PFSK-1 (cell line): ENCODE measurements around the gene TAC3.

Experiments used
- POLR2AphosphoS5 ChIP-seq: IDR thresholded peaks from 2 replicates; pipeline ENCODE4 v1.6.1; 2012; ENCODE audit warnings: low read depth, mild to moderate bottlenecking, control low read depth, low read length, moderate library complexity
- TAF1 ChIP-seq: IDR thresholded peaks from 2 replicates; pipeline ENCODE4 v1.6.1; 2012; ENCODE audit warnings: low read length, control low read depth, borderline replicate concordance; ENCODE audit not compliant: insufficient read depth
- TF ChIP-seq, protein P1 (sequence below), 2 experiments: IDR thresholded peaks; 2 replicates each; pipeline versions ENCODE4 v1.6.1 to v1.8.0; 2011 to 2012; ENCODE audit warnings: low read depth in 2 of 2, low read length in 2 of 2, control low read depth in 1 of 2, inconsistent platforms in 1 of 2, mild to moderate bottlenecking in 1 of 2, moderate library complexity in 1 of 2; ENCODE audit not compliant: insufficient read depth in 1 of 2

GRCh38 chr12:57044468-57044867 is 28.1 kb upstream of the TAC3 start:
- no peak for TF ChIP-seq POLR2AphosphoS5
- TF ChIP-seq, protein P1, sequence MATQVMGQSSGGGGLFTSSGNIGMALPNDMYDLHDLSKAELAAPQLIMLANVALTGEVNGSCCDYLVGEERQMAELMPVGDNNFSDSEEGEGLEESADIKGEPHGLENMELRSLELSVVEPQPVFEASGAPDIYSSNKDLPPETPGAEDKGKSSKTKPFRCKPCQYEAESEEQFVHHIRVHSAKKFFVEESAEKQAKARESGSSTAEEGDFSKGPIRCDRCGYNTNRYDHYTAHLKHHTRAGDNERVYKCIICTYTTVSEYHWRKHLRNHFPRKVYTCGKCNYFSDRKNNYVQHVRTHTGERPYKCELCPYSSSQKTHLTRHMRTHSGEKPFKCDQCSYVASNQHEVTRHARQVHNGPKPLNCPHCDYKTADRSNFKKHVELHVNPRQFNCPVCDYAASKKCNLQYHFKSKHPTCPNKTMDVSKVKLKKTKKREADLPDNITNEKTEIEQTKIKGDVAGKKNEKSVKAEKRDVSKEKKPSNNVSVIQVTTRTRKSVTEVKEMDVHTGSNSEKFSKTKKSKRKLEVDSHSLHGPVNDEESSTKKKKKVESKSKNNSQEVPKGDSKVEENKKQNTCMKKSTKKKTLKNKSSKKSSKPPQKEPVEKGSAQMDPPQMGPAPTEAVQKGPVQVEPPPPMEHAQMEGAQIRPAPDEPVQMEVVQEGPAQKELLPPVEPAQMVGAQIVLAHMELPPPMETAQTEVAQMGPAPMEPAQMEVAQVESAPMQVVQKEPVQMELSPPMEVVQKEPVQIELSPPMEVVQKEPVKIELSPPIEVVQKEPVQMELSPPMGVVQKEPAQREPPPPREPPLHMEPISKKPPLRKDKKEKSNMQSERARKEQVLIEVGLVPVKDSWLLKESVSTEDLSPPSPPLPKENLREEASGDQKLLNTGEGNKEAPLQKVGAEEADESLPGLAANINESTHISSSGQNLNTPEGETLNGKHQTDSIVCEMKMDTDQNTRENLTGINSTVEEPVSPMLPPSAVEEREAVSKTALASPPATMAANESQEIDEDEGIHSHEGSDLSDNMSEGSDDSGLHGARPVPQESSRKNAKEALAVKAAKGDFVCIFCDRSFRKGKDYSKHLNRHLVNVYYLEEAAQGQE (IDR thresholded peaks at IDR 0.05; ENCODE audit: insufficient read depth in 1 of 2, low read depth in 2 of 2, low read length in 2 of 2) = no peak
- no peak for TF ChIP-seq TAF1
